WTC11 (cell line): ENCODE measurements around the gene SMC1B. TPM values are rescaled to one million over a fixed set of nuclear protein-coding genes. Genes with fewer than 3 reads are reported as not detected.
A peak's percentile ranks its signal among the peaks of the same experiment; 100 is the strongest.

Source experiments
- ATAC-seq: fragments of 200-7000 bp; cut with Tn5 transposase; 2 replicates; pipeline ENCODE4 v1.10.0; 2021; ENCODE audit warnings: mild to moderate bottlenecking, moderate library complexity
- CTCF ChIA-PET: fragments of 300-600 bp; sonication (Branson Sonifier 250); formaldehyde crosslinking; loops from one replicate; lab custom pipeline; 2021; ENCODE audit warnings: antibody characterized with exemption; lab: Charles Lee
- POLR2A ChIA-PET: fragments of 350-600 bp; sonication (Branson Sonifier 250); formaldehyde crosslinking; loops from one replicate; lab custom pipeline; 2021; ENCODE audit warnings: antibody characterized with exemption; lab: Charles Lee
- DNase-seq: peaks from one replicate; pipeline ENCODE4 v3.0.0; 2021; ENCODE audit warnings: low spot score
- H3K27ac Mint-ChIP-seq: 2 replicates; pipeline ENCODE4 v1.8.0; 2021; ENCODE audit warnings: mixed read lengths
- H3K27me3 Mint-ChIP-seq: 2 replicates; pipeline ENCODE4 v1.8.0; 2021; ENCODE audit warnings: low read depth, mild to moderate bottlenecking, moderate library complexity, mixed read lengths
- H3K36me3 Mint-ChIP-seq: 2 replicates; pipeline ENCODE4 v1.8.0; 2021; ENCODE audit warnings: mixed read lengths
- H3K4me1 Mint-ChIP-seq: 2 replicates; pipeline ENCODE4 v1.8.0; 2022; ENCODE audit warnings: mixed read lengths
- H3K4me3 Mint-ChIP-seq: 2 replicates; pipeline ENCODE4 v1.8.0; 2021; ENCODE audit warnings: mild to moderate bottlenecking, moderate library complexity, mixed read lengths
- H3K9me3 Mint-ChIP-seq: 2 replicates; pipeline ENCODE4 v1.8.0; 2021; ENCODE audit warnings: mixed read lengths
- AFF4 ChIP-seq: sonication (generic); formaldehyde crosslinking; IDR thresholded peaks from 2 replicates; pipeline ENCODE4 v1.8.1; 2023; ENCODE audit warnings: mild to moderate bottlenecking, missing genetic modification reagents, borderline replicate concordance
- ATF2 ChIP-seq: sonication (generic); formaldehyde crosslinking; IDR thresholded peaks from 2 replicates; pipeline ENCODE4 v1.8.1; 2022; ENCODE audit warnings: low read depth, missing genetic modification reagents, borderline replicate concordance
- CREB1 ChIP-seq: sonication (generic); formaldehyde crosslinking; IDR thresholded peaks from 2 replicates; pipeline ENCODE4 v1.8.0; 2023; ENCODE audit warnings: mild to moderate bottlenecking, missing genetic modification reagents
- ERG ChIP-seq: fragments of 250-450 bp; sonication (Bioruptor Pico); IDR thresholded peaks from 2 replicates; pipeline ENCODE4 v1.8.0; 2021; ENCODE audit warnings: mild to moderate bottlenecking
- FOXJ3 ChIP-seq: sonication (generic); formaldehyde crosslinking; IDR thresholded peaks from 2 replicates; pipeline ENCODE4 v1.9.0; 2021; ENCODE audit warnings: missing genetic modification reagents, mild to moderate bottlenecking, borderline replicate concordance
- FOXP1 ChIP-seq: sonication (generic); formaldehyde crosslinking; IDR thresholded peaks from 2 replicates; pipeline ENCODE4 v1.8.0; 2022; ENCODE audit warnings: missing genetic modification reagents, mild to moderate bottlenecking, moderate library complexity, borderline replicate concordance
- FOXP4 ChIP-seq: sonication (generic); formaldehyde crosslinking; IDR thresholded peaks from 2 replicates; pipeline ENCODE4 v1.8.0; 2022; ENCODE audit warnings: mild to moderate bottlenecking, missing genetic modification reagents
- GRHL2 ChIP-seq: fragments of 250-450 bp; sonication (Bioruptor Pico); IDR thresholded peaks from 2 replicates; pipeline ENCODE4 v1.8.0; 2022; ENCODE audit warnings: mild to moderate bottlenecking, moderate library complexity; ENCODE audit not compliant: insufficient replicate concordance, severe bottlenecking
- MAX ChIP-seq: sonication (generic); formaldehyde crosslinking; IDR thresholded peaks from 2 replicates; pipeline ENCODE4 v1.8.0; 2022; ENCODE audit warnings: mild to moderate bottlenecking, missing genetic modification reagents
- RORB ChIP-seq: fragments of 250-450 bp; sonication (Bioruptor Pico); IDR thresholded peaks from 2 replicates; pipeline ENCODE4 v1.9.0; 2021; ENCODE audit warnings: mild to moderate bottlenecking
- TCF7 ChIP-seq: sonication (generic); formaldehyde crosslinking; IDR thresholded peaks from 2 replicates; pipeline ENCODE4 v1.8.0; 2022; ENCODE audit warnings: mild to moderate bottlenecking, low read depth, missing genetic modification reagents, moderate library complexity
- TP53 ChIP-seq: sonication (generic); formaldehyde crosslinking; IDR thresholded peaks from 2 replicates; pipeline ENCODE4 v1.8.1; 2023; ENCODE audit warnings: mild to moderate bottlenecking, missing genetic modification reagents
- ZNF121 ChIP-seq: sonication (generic); formaldehyde crosslinking; IDR thresholded peaks from 2 replicates; pipeline ENCODE4 v1.8.0; 2023; ENCODE audit warnings: missing genetic modification reagents
- ZNF138 ChIP-seq: sonication (generic); formaldehyde crosslinking; conservative IDR thresholded peaks from 2 replicates; pipeline ENCODE4 v1.8.1; 2022; ENCODE audit warnings: mild to moderate bottlenecking, moderate library complexity, missing genetic modification reagents
- ZNF281 ChIP-seq: sonication (generic); formaldehyde crosslinking; IDR thresholded peaks from 2 replicates; pipeline ENCODE4 v1.8.0; 2023; ENCODE audit warnings: mild to moderate bottlenecking, missing genetic modification reagents
- ZNF416 ChIP-seq: fragments of 250-450 bp; sonication (Bioruptor Pico); IDR thresholded peaks from 2 replicates; pipeline ENCODE4 v1.9.0; 2021; ENCODE audit warnings: mild to moderate bottlenecking, inconsistent platforms
- ZSCAN18 ChIP-seq: fragments of 250-450 bp; sonication (Bioruptor Pico); IDR thresholded peaks from 2 replicates; pipeline ENCODE4 v2.1.2; 2022; ENCODE audit warnings: mild to moderate bottlenecking, moderate library complexity
- total RNA-seq: library from RNA; stranded (reverse); gene quantifications from 3 replicates; pipeline ENCODE4 v1.2.3, GENCODE V29; 2021

Gene SMC1B
- total RNA-seq, 1 experiment from 2014 or later: 0.07 TPM

GRCh38 chr22:45308957-45309421 lies 104.4 kb downstream of the SMC1B start:
- peak overlapping the region; percentile 67 for H3K4me3 Mint-ChIP-seq
- DNase-seq (no peak), ATAC-seq (no peak)
- H3K27ac Mint-ChIP-seq: peak overlapping the region; percentile 97
- no peaks in the 10 kb centered on the region; the same call in 1 of the 2 replicates for H3K36me3 Mint-ChIP-seq
- POLR2A ChIA-PET: no interaction called here
- peaks cover 6% of the 10 kb centered on the region for H3K27me3 Mint-ChIP-seq
- peaks cover 34% of the 10 kb centered on the region for H3K4me1 Mint-ChIP-seq
- TF ChIP-seq FOXP1 (CRISPR knock-in tag) (no peak), FOXJ3 (no peak), ZNF416 (CRISPR knock-in tag) (no peak), ZSCAN18 (CRISPR knock-in tag) (no peak), FOXP4 (no peak), CREB1 (CRISPR knock-in tag) (0 out of 2 replicates have a peak, but pooled peaks have one; percentile 27)
- CTCF ChIA-PET: no interaction called here
- no peaks in the 10 kb centered on the region for H3K9me3 Mint-ChIP-seq

- TF ChIP-seq TP53 (CRISPR knock-in tag): no peak
- no peak for TF ChIP-seq ZNF121
- TF ChIP-seq MAX (CRISPR knock-in tag): no peak
- TF ChIP-seq, all 79 proteins: peak for 0
Measured at GRCh38 chr22:45308391-45308956, 104.9 kb downstream of the SMC1B start.

GRCh38 chr22:45306139-45306538 lies 107.3 kb downstream of the SMC1B start:
- Mint-ChIP-seq H3K4me1 (peaks cover 20% of the 10 kb centered on the region), H3K4me3 (no peak overlapping the region), H3K27ac (no peak overlapping the region), H3K27me3 (peaks cover 6% of the 10 kb centered on the region), H3K9me3 (no peaks in the 10 kb centered on the region), H3K36me3 (no peaks in the 10 kb centered on the region; the same call in 1 of the 2 replicates)
- DNase-seq (no peak), ATAC-seq (no peak)
- ChIA-PET POLR2A (no interaction called here), CTCF (interaction anchor here (1.2 kb wide), 1 partner anchor 97 kb away, joined by 3 read pairs; no protein-coding TSS in a partner anchor)
- no peak for TF ChIP-seq ZNF281
- TF ChIP-seq ERG (CRISPR knock-in tag): no peak
- TF ChIP-seq RORB (CRISPR knock-in tag): no peak
- TF ChIP-seq ZNF416 (CRISPR knock-in tag): no peak
- TF ChIP-seq TCF7 (CRISPR knock-in tag): no peak
- no peak for TF ChIP-seq ATF2 (CRISPR knock-in tag)
- no peak for TF ChIP-seq ZNF138 (CRISPR knock-in tag)
- no peak for TF ChIP-seq GRHL2 (CRISPR knock-in tag)
- TF ChIP-seq FOXP1 (CRISPR knock-in tag): no peak
- no peak for TF ChIP-seq AFF4 (CRISPR knock-in tag)
- no peak for TF ChIP-seq CREB1 (CRISPR knock-in tag)

More at GRCh38 chr22:45308391-45308956, 104.9 kb downstream of the SMC1B start:
- no peak for DNase-seq
- ChIA-PET CTCF (interaction anchor here (1.3 kb wide), 1 partner anchor 27 kb away, joined by 3 read pairs; no protein-coding TSS in a partner anchor), POLR2A (no interaction called here)
- ATAC-seq: no peak
- Mint-ChIP-seq H3K27me3 (peaks cover 6% of the 10 kb centered on the region), H3K27ac (peak overlapping the region; percentile 97), H3K4me1 (peaks cover 34% of the 10 kb centered on the region), H3K9me3 (no peaks in the 10 kb centered on the region), H3K4me3 (peak overlapping the region; percentile 67), H3K36me3 (no peaks in the 10 kb centered on the region; the same call in 1 of the 2 replicates)
